ENCODE data around the gene DNM1L. TPM values are rescaled to one million over a fixed set of nuclear protein-coding genes. Genes with fewer than 3 reads are reported as not detected.
A peak's percentile ranks its signal among the peaks of the same experiment; 100 is the strongest.

Gene DNM1L
- total RNA-seq, 2 donors from 2014 or later: 44.7 to 67.6 TPM

DNA sequence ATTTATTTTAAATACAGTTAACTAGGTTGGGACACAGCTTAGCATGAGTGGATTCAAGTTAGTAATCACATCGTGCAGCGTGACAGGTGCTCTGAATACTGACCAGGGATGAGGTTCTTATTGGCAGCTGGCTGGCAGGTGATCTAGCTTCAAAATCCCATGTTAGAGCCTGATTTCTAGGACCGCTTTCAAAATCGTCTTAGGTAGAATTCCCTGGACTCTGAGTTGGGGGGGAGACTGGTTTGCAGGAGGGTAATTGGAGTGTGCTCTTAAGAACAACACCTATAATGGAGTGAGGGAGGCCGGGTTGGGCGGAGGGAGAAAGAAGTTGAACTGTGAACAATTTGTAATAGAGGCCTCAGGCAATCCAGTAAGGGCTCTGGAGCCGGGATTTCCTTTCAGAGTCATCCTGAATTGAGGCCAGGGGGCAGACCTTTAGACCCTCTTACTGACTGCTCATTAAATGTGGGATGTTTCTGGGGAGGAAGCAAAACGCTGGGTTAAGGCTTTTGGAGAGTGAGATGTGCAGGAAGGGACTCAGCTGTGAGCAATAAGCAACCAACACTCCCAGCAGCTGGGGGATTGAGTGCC, 77.5 kb downstream of the DNM1L start:
- Mint-ChIP-seq H3K4me1 (peaks cover 10% of the 10 kb centered on the region), H3K27me3 (no peaks in the 10 kb centered on the region), H3K27ac (peak overlapping the region; percentile 87), H3K36me3 (ENCODE audit: low read depth) (peaks cover 29% of the 10 kb centered on the region), H3K4me3 (peak overlapping the region; percentile 94), H3K9me3 (no peaks in the 10 kb centered on the region)
- no peak for ATAC-seq (replicated peaks)

DNA sequence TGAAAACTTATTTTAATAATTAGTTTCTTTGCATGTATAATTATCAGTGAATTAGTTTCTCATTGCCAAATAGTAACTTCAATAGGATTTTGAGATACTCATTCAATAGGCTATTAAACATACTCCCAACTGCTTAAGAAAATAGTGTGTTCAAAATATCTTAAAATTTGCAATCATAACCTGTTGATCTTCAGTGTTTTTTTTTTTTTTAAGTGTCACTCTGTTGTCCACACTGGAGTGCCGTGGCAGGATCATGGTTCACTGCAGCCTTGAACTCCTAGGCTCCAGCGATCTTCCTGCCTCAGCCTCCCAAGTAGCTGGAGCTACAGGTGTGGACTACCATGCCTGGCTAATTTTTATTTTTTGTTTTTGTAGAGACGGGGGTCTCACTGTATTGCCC, 78.1 kb downstream of the DNM1L start:
- ATAC-seq (replicated peaks): no peak
- H3K4me1 Mint-ChIP-seq: peaks cover 10% of the 10 kb centered on the region
- no peak overlapping the region for H3K27ac Mint-ChIP-seq
- H3K9me3 Mint-ChIP-seq: no peaks in the 10 kb centered on the region
- no peak overlapping the region for H3K4me3 Mint-ChIP-seq
- H3K36me3 Mint-ChIP-seq (ENCODE audit: low read depth): peaks cover 23% of the 10 kb centered on the region
- peaks cover 3% of the 10 kb centered on the region for H3K27me3 Mint-ChIP-seq

GRCh38 chr12:32761716-32762115, 82.6 kb downstream of the DNM1L start:
- H3K9me3 Mint-ChIP-seq: no peaks in the 10 kb centered on the region
- peaks cover 8% of the 10 kb centered on the region for H3K27me3 Mint-ChIP-seq
- H3K27ac Mint-ChIP-seq: no peak overlapping the region
- no peaks in the 10 kb centered on the region for H3K4me1 Mint-ChIP-seq
- ATAC-seq (replicated peaks): no peak
- H3K4me3 Mint-ChIP-seq: no peak overlapping the region
- no peaks in the 10 kb centered on the region for H3K36me3 Mint-ChIP-seq (ENCODE audit: low read depth)

GRCh38 chr12:32765906-32766305, 86.8 kb downstream of the DNM1L start:
- Mint-ChIP-seq H3K27me3 (peaks cover 17% of the 10 kb centered on the region), H3K36me3 (ENCODE audit: low read depth) (no peaks in the 10 kb centered on the region), H3K4me3 (no peak overlapping the region), H3K27ac (no peak overlapping the region), H3K4me1 (no peaks in the 10 kb centered on the region), H3K9me3 (no peaks in the 10 kb centered on the region)
- no peak for ATAC-seq (replicated peaks)

DNA sequence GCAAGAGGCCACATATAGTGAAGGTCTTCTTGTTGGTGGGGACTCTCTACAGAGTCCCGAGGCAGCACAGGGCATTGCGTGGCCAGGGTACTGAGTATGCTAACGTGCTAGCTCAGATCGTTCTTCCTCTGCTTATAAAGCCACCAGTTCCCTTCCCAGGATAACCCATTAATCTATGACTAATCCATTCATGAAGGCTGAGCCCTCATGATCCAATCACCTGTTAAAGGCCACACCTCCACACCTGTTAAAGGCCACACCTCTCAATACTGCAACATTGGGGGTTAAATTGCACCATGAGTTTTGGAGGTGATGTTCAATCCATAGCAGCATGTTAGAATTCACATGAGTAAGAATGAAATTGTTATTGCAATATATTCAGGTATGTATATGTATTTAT, 89.4 kb downstream of the DNM1L start:
- H3K4me1 Mint-ChIP-seq: no peaks in the 10 kb centered on the region
- H3K36me3 Mint-ChIP-seq (ENCODE audit: low read depth): no peaks in the 10 kb centered on the region

GRCh38 chr12:32770141-32770540, 91.0 kb downstream of the DNM1L start:
- ATAC-seq (replicated peaks): no peak
- no peaks in the 10 kb centered on the region for H3K9me3 Mint-ChIP-seq
- H3K27ac Mint-ChIP-seq: no peak overlapping the region
- H3K4me1 Mint-ChIP-seq: no peaks in the 10 kb centered on the region
- peaks cover 13% of the 10 kb centered on the region for H3K27me3 Mint-ChIP-seq
- no peak overlapping the region for H3K4me3 Mint-ChIP-seq
- no peaks in the 10 kb centered on the region for H3K36me3 Mint-ChIP-seq (ENCODE audit: low read depth)

More for the DNA sequence above, 89.4 kb downstream of the DNM1L start:
- Mint-ChIP-seq H3K27ac (no peak overlapping the region), H3K4me3 (no peak overlapping the region), H3K9me3 (no peaks in the 10 kb centered on the region), H3K27me3 (peaks cover 12% of the 10 kb centered on the region)
- no peak for ATAC-seq (replicated peaks)

- H3K4me3 Mint-ChIP-seq: no peak overlapping the region
- no peaks in the 10 kb centered on the region for H3K9me3 Mint-ChIP-seq
- H3K27ac Mint-ChIP-seq: no peak overlapping the region
- peaks cover 18% of the 10 kb centered on the region for H3K27me3 Mint-ChIP-seq
- no peak for ATAC-seq (replicated peaks)
- H3K4me1 Mint-ChIP-seq: no peaks in the 10 kb centered on the region
- H3K36me3 Mint-ChIP-seq (ENCODE audit: low read depth): no peaks in the 10 kb centered on the region
These were observed 94.6 kb downstream of the DNM1L start for GRCh38 chr12:32773691-32774090.

- H3K36me3 Mint-ChIP-seq (ENCODE audit: low read depth): no peaks in the 10 kb centered on the region
These were observed 97.2 kb downstream of the DNM1L start for GRCh38 chr12:32776258-32776657.

GRCh38 chr12:32777159-32777558, 98.1 kb downstream of the DNM1L start:
- Mint-ChIP-seq H3K4me1 (no peaks in the 10 kb centered on the region), H3K4me3 (no peak overlapping the region), H3K27ac (no peak overlapping the region), H3K9me3 (no peaks in the 10 kb centered on the region), H3K27me3 (peaks cover 20% of the 10 kb centered on the region), H3K36me3 (ENCODE audit: low read depth) (no peaks in the 10 kb centered on the region)
- ATAC-seq (replicated peaks): no peak

More at GRCh38 chr12:32776258-32776657, 97.2 kb downstream of the DNM1L start:
- no peaks in the 10 kb centered on the region for H3K4me1 Mint-ChIP-seq
- peaks cover 18% of the 10 kb centered on the region for H3K27me3 Mint-ChIP-seq
- ATAC-seq (replicated peaks): no peak
- no peaks in the 10 kb centered on the region for H3K9me3 Mint-ChIP-seq
- no peak overlapping the region for H3K27ac Mint-ChIP-seq
- no peak overlapping the region for H3K4me3 Mint-ChIP-seq

DNA sequence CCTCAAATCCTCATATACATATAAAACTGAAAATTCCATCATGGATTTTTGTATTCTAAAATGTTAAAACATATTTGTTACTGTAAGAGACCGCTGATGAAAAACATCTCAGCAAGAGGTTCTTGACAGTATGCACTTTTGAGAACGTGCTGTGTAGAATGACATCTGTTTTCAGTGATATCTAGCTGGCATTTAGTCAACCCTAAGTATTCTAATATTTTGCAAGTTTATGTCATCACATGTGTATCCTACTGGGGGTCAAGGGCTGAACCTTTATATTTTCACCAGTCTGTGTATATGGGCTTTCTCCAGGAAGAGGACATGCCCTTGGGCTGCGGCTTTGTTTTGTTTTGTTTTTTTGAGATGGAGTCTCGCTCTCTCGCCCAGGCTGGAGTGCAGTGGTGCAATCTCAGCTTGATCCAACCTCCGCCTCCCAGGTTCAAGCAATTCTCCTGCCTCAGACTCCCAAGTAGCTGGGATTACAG, 98.6 kb downstream of the DNM1L start:
- Mint-ChIP-seq H3K36me3 (ENCODE audit: low read depth) (no peaks in the 10 kb centered on the region), H3K9me3 (no peaks in the 10 kb centered on the region), H3K27me3 (peaks cover 20% of the 10 kb centered on the region), H3K27ac (no peak overlapping the region), H3K4me1 (no peaks in the 10 kb centered on the region), H3K4me3 (no peak overlapping the region)
- no peak for ATAC-seq (replicated peaks)

GRCh38 chr12:32780071-32780470, 101.0 kb downstream of the DNM1L start:
- no peak for ATAC-seq (replicated peaks)
- Mint-ChIP-seq H3K27me3 (peaks cover 18% of the 10 kb centered on the region), H3K36me3 (ENCODE audit: low read depth) (no peaks in the 10 kb centered on the region), H3K9me3 (no peaks in the 10 kb centered on the region), H3K4me3 (no peak overlapping the region), H3K4me1 (no peaks in the 10 kb centered on the region), H3K27ac (no peak overlapping the region)

DNA sequence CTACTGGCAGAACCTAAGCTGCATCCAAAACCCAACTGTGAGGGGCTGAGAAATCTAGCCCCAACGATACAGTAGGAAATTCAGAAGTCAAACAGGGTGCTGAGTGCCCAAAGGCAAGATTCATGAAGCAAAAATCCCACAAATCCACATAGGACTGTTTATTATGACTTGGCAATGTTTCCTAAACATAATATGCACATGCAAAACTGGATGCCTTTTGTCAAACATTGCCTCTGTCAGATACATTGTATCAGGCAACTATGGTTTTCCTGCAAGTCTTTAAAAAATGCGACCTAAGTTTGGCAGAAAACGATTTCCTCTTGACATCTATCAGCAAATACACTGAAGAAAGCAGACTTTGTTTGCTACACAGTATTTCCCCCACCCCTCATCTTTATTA, 103.9 kb downstream of the DNM1L start:
- H3K4me3 Mint-ChIP-seq: no peak overlapping the region
- ATAC-seq (replicated peaks): no peak
- H3K27me3 Mint-ChIP-seq: peaks cover 12% of the 10 kb centered on the region
- H3K36me3 Mint-ChIP-seq (ENCODE audit: low read depth): no peaks in the 10 kb centered on the region
- no peaks in the 10 kb centered on the region for H3K9me3 Mint-ChIP-seq
- no peaks in the 10 kb centered on the region for H3K4me1 Mint-ChIP-seq
- no peak overlapping the region for H3K27ac Mint-ChIP-seq

GRCh38 chr12:32785557-32785956, 106.5 kb downstream of the DNM1L start:
- H3K4me3 Mint-ChIP-seq: no peak overlapping the region
- H3K27me3 Mint-ChIP-seq: peaks cover 8% of the 10 kb centered on the region
- H3K9me3 Mint-ChIP-seq: no peaks in the 10 kb centered on the region
- H3K36me3 Mint-ChIP-seq (ENCODE audit: low read depth): no peaks in the 10 kb centered on the region
- ATAC-seq (replicated peaks): no peak
- no peak overlapping the region for H3K27ac Mint-ChIP-seq
- H3K4me1 Mint-ChIP-seq: no peaks in the 10 kb centered on the region

- Mint-ChIP-seq H3K4me3 (no peak overlapping the region), H3K27ac (no peak overlapping the region), H3K9me3 (no peaks in the 10 kb centered on the region), H3K27me3 (peaks cover 9% of the 10 kb centered on the region), H3K36me3 (ENCODE audit: low read depth) (no peaks in the 10 kb centered on the region), H3K4me1 (no peaks in the 10 kb centered on the region)
- ATAC-seq (replicated peaks): no peak
These were observed 109.3 kb downstream of the DNM1L start for GRCh38 chr12:32788405-32788804.

DNA sequence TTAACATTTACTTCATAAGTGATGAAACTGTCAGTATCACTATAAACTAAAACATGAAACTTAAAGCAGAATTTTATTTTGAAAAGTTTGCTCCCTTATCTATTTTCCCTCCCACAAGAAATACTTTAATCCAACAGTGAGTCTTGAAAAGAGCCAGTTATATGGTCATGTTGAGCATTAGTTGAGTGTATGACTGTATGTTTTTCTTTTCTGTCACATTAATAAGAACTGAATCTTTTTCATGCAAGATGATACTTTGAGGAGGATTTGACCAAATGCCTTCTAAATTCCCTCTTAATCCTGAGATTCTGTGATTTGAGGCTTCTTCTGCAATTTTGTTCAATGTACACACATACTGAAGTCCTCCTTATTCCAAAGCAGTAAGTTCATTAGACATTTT, 110.3 kb downstream of the DNM1L start:
- Mint-ChIP-seq H3K9me3 (no peaks in the 10 kb centered on the region), H3K4me3 (no peak overlapping the region), H3K36me3 (ENCODE audit: low read depth) (no peaks in the 10 kb centered on the region), H3K27me3 (peaks cover 13% of the 10 kb centered on the region), H3K27ac (no peak overlapping the region), H3K4me1 (no peaks in the 10 kb centered on the region)
- ATAC-seq (replicated peaks): no peak

GRCh38 chr12:32789916-32790315, 110.8 kb downstream of the DNM1L start:
- no peak overlapping the region for H3K27ac Mint-ChIP-seq
- no peak for ATAC-seq (replicated peaks)
- H3K36me3 Mint-ChIP-seq (ENCODE audit: low read depth): no peaks in the 10 kb centered on the region
- H3K9me3 Mint-ChIP-seq: no peaks in the 10 kb centered on the region
- H3K27me3 Mint-ChIP-seq: peaks cover 11% of the 10 kb centered on the region
- H3K4me1 Mint-ChIP-seq: no peaks in the 10 kb centered on the region
- H3K4me3 Mint-ChIP-seq: no peak overlapping the region

Measured in activated T-helper 17 cell treated with anti-CD3 and anti-CD28 coated beads, Interleukin-2, amount 50 U/mL, for 72 hours (primary cell).